Hindlimb muscle (tissue), 1 donor: Measurements from ENCODE around the gene ROBO2. TPM values are rescaled to one million over a fixed set of nuclear protein-coding genes. Genes with fewer than 3 reads are reported as not detected.

ENCODE experiments used
- DNase-seq: peaks from one replicate; pipeline ENCODE4 v3.0.0-alpha.2; 2013
- polyA plus RNA-seq: library from polyadenylated mRNA; unstranded; fragments of 120-200 nt; gene quantifications from one replicate; pipeline ENCODE4 v1.2.1, GENCODE V29; 2013; ENCODE audit not compliant: insufficient read length

Gene ROBO2
- polyA plus RNA-seq, 1 donor = 2.9 TPM

GRCh38 chr3:77267589-77267988 lies 227.7 kb downstream of the ROBO2 start:
- DNase-seq = no peak

GRCh38 chr3:77271306-77271705 lies 231.4 kb downstream of the ROBO2 start:
- DNase-seq = no peak

GRCh38 chr3:77271711-77272110 lies 231.8 kb downstream of the ROBO2 start:
- no peak for DNase-seq

GRCh38 chr3:77279276-77279675 lies 239.4 kb downstream of the ROBO2 start:
- no peak for DNase-seq

GRCh38 chr3:77281721-77282120 lies 241.8 kb downstream of the ROBO2 start:
- no peak for DNase-seq

GRCh38 chr3:77283108-77283507 lies 243.2 kb downstream of the ROBO2 start:
- no peak for DNase-seq

- no peak for DNase-seq
Measured at GRCh38 chr3:77288348-77288747, 248.4 kb downstream of the ROBO2 start.

- DNase-seq = no peak
Measured at GRCh38 chr3:77296527-77296926, 256.6 kb downstream of the ROBO2 start.

- no peak for DNase-seq
Measured at GRCh38 chr3:77298417-77298816, 258.5 kb downstream of the ROBO2 start.

- DNase-seq = no peak
Measured at GRCh38 chr3:77303955-77304699, 264.2 kb downstream of the ROBO2 start.

GRCh38 chr3:77304700-77305021 lies 264.8 kb downstream of the ROBO2 start:
- DNase-seq = no peak

- no peak for DNase-seq
Measured at GRCh38 chr3:77309460-77309859, 269.6 kb downstream of the ROBO2 start.

GRCh38 chr3:77313843-77314242 lies 273.9 kb downstream of the ROBO2 start:
- DNase-seq = no peak

GRCh38 chr3:77319711-77320110 lies 279.8 kb downstream of the ROBO2 start:
- no peak for DNase-seq

- peak; percentile 25 for DNase-seq
Measured at GRCh38 chr3:77320514-77320913, 280.6 kb downstream of the ROBO2 start.

- DNase-seq = no peak
Measured at GRCh38 chr3:77321646-77322045, 281.7 kb downstream of the ROBO2 start.

- no peak for DNase-seq
Measured at GRCh38 chr3:77323626-77324025, 283.7 kb downstream of the ROBO2 start.

- DNase-seq = no peak
Measured at GRCh38 chr3:77324105-77324504, 284.2 kb downstream of the ROBO2 start.

- no peak for DNase-seq
Measured at GRCh38 chr3:77325280-77325679, 285.4 kb downstream of the ROBO2 start.

- no peak for DNase-seq
Measured at GRCh38 chr3:77325702-77326101, 285.8 kb downstream of the ROBO2 start.

- DNase-seq = no peak
Measured at GRCh38 chr3:77326586-77326985, 286.7 kb downstream of the ROBO2 start.

GRCh38 chr3:77328690-77329089 lies 288.8 kb downstream of the ROBO2 start:
- DNase-seq = peak; percentile 29

- peak; percentile 38 for DNase-seq
Measured at GRCh38 chr3:77329116-77329515, 289.2 kb downstream of the ROBO2 start.

GRCh38 chr3:77338195-77338594 lies 298.3 kb downstream of the ROBO2 start:
- DNase-seq = no peak

GRCh38 chr3:77342027-77342426 lies 302.1 kb downstream of the ROBO2 start:
- DNase-seq = no peak
